Upper lobe of left lung (tissue), 4 donors: Measurements from ENCODE around the gene YWHAB.

Source experiments
- CTCF ChIP-seq, 6 experiments: fragments of 450-650 bp in 4 of 6; fragments of 200-600 bp in 2 of 6; sonication (generic) in 2 of 6; IDR thresholded peaks; one replicate each; pipeline ENCODE4 v1.5.1; 2016 to 2019; ENCODE audit warnings: antibody characterized with exemption in 6 of 6
- EP300 ChIP-seq, 4 donors: sonication (generic); formaldehyde crosslinking; IDR thresholded peaks; one replicate each; pipeline ENCODE4 v1.5.1; 2017; ENCODE audit warnings: antibody characterized with exemption in 4 of 4, control low read depth in 2 of 4
- POLR2A ChIP-seq, 4 donors: fragments of 450-650 bp; IDR thresholded peaks; one replicate each; pipeline ENCODE4 v1.5.1; 2016 to 2017; ENCODE audit warnings: antibody characterized with exemption in 4 of 4, mild to moderate bottlenecking in 2 of 4
- POLR2AphosphoS5 ChIP-seq, 2 donors: sonication (generic); formaldehyde crosslinking; IDR thresholded peaks; one replicate each; pipeline ENCODE4 v1.5.1; 2017; ENCODE audit warnings: antibody characterized with exemption in 2 of 2

GRCh38 chr20:44942264-44942973 lies 56.9 kb downstream of the YWHAB start:
- TF ChIP-seq EP300 (IDR thresholded peaks at IDR 0.05) (no peak), CTCF (IDR thresholded peaks at IDR 0.05) (no peak), POLR2A (IDR thresholded peaks at IDR 0.05) (no peak), POLR2AphosphoS5 (IDR thresholded peaks at IDR 0.05) (no peak)
